AML-193 (cell line): ENCODE data around the gene RHOF.
"Not testable (repeated sequence)": the region's sequence is repeated elsewhere in the genome, so short reads cannot be mapped to it uniquely, and the experiment has no call there.

Source experiments
- DNase-seq, 2 experiments: peaks; one replicate each; lab custom pipeline; 2025; lab: John Stamatoyannopoulos, UW

The RHOF gene

GRCh38 chr12:121792607-121793439, 665 bp downstream of the RHOF start:
- peak; percentile 24 to 37 for DNase-seq

- no peak for DNase-seq
Observed at GRCh38 chr12:121791671-121792551, 1.6 kb downstream of the RHOF start.

DNA sequence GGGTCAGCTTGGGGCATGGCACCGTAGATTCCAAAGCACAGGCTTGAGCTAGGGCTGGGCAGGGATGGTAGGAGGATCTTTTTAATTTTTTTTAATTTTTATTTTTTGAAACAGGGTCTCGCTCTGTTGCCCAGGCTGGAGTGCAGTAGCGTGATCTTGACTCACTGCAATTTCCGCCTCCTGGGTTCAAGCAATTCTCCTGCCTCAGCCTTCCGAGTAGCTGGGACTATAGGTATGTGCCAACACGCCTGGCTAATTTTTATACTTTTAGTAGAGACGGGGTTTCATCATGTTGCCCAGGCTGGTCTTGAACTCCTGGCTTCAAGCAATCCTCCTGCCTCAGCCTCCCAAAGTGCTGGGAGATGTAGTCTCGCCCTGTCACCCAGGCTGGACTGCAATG, 2.7 kb downstream of the RHOF start:
- DNase-seq, result not testable (repeated sequence)

- peak; percentile 92 to 93 for DNase-seq
Observed at GRCh38 chr12:121789800-121790728, 3.4 kb downstream of the RHOF start.

DNA sequence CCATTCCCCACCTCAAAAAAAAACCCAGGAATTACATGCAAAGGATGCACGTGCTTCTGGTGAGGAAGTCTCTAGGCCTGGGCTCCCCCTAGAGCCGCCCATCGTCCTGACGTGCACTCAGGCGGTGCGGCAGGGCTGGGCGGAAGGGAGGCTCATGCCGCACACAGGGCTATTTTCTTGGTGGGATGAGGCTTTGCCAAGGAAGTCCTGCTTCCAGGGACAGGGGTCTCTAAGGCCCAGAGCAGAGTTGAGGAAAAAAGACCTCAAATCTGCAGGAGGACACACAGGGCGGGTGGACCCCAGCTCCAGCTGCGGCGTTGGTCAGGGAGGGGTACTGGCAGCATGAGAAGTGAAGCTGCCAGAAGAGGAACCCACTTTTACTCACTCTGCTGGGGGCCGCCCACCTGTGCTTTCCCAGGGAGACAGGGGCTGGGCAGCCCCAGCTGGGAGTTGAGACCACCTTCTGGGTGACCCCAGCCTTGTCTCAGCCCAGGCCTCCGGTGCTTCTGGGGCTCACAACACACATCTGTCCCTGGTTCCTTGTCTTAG, 4.2 kb downstream of the RHOF start:
- peak; percentile 29 to 45 for DNase-seq

- DNase-seq, result no peak
Observed at GRCh38 chr12:121788176-121788818, 5.2 kb downstream of the RHOF start.

GRCh38 chr12:121787063-121788025, 6.1 kb downstream of the RHOF start:
- no peak for DNase-seq

GRCh38 chr12:121786440-121786825, 7.1 kb downstream of the RHOF start:
- no peak for DNase-seq

DNA sequence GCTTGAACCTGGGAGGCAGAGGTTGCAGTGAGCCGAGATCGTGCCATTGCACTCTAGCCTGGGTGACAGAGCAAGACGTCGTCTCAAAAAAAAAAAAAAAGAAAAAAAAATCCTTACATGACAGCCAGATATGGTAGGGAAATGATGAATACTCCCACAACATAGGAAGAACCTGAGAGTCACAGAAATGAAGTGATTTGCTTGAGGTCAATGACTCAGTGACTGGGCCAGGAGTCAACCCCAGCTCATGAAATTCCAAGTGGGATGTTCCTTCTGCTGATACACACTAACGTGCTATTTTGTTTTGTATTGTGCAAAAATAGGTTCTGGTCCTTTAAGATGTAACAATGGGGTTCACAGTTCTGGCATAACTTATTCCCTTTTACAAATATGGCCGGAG, 9.0 kb downstream of the RHOF start:
- DNase-seq, result no peak

- DNase-seq, result no peak
Observed at GRCh38 chr12:121783766-121784165, 9.7 kb downstream of the RHOF start.

DNA sequence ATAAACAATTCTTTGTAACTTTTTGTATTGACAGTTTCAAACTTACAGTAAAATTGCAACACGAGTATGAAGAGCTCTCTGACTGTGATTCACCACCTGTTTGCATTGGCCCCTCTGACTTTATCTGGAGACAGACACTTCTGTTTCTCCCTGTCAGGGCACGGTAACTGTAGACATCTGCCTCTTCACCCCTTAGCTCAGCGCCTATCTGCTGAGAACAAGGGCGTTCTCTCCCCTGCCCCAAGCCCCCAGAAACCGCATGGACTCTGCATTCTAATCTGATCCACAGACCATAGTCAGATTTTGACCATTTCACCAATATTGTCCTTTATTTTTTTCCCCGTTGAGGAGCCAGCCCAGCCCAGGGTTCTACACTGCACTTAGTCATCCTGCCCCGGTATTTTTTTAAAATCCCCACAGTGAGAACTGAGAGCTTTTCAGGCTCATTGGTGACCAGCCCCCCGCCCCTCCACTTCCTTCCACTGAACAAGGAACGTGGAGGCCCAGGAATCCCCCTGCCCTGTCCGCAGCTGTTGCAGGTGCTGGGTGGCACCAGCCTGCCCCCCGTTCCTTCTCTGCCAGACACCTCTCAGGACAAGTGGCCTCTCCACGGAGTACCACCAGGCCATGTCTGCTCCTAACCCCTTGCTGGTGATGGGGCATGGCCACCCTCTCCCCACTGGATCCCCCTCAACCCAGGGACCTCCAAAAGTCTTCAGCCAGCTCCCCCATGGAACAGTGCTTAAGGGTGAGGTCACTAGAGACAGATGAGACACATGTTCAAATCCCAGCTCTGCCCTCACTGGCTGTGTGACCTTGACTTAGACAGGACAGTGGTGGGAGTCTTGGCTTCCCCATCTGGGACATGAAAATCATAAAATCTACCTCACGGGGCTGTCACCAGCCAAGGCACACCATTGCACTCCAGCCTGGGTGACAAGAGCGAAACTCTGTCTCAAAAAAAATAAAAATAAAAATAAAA, 11.2 kb downstream of the RHOF start:
- DNase-seq, result no peak

GRCh38 chr12:121781484-121781997, 11.9 kb downstream of the RHOF start:
- no peak for DNase-seq

- no peak for DNase-seq
Observed at GRCh38 chr12:121780429-121780828, 13.1 kb downstream of the RHOF start.

- DNase-seq, result no peak
Observed at GRCh38 chr12:121779422-121779895, 14.0 kb downstream of the RHOF start.

GRCh38 chr12:121778567-121779421, 14.7 kb downstream of the RHOF start:
- no peak for DNase-seq

- peak; percentile 19 to 54 for DNase-seq
Observed at GRCh38 chr12:121776190-121777098, 17.0 kb downstream of the RHOF start.
